Sigmoid colon (tissue), 4 donors: ENCODE data around the gene SRBD1.

ENCODE experiments used
- CTCF ChIP-seq, 4 experiments: fragments of 450-650 bp in 3 of 4; fragments of 200-600 bp in 1 of 4; IDR thresholded peaks; one replicate each; pipeline ENCODE4 v1.5.1; 2016 to 2019; ENCODE audit warnings: antibody characterized with exemption in 4 of 4, mild to moderate bottlenecking in 3 of 4, moderate library complexity in 2 of 4
- POLR2A ChIP-seq, 2 donors: fragments of 450-650 bp; IDR thresholded peaks; one replicate each; pipeline ENCODE4 v1.6.1; 2016; ENCODE audit warnings: antibody characterized with exemption in 2 of 2, mild to moderate bottlenecking in 2 of 2, moderate library complexity in 2 of 2
- POLR2AphosphoS5 ChIP-seq, 4 donors: sonication (generic); formaldehyde crosslinking; IDR thresholded peaks; one replicate each; pipeline ENCODE4 v1.6.1; 2017; ENCODE audit warnings: antibody characterized with exemption in 4 of 4

DNA sequence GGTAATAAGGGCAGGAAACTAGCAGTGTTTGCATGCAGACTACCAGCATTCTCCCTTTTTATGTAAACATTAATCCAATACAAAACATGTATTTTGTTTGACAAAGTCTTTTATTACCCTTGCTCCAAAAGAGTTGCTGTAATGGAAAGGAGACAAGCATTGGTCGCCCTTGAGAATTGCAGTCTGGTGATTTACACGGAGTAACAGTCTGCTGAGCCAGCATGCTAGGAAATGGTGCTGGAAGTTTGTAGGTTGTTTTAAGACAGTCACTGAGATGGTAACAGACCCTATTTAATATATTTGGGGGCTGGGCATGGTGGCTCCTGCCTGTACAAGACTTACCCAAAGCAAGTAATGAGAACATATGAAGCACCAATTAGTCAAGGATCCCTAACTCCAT, 37.6 kb upstream of the SRBD1 start:
- no peak for TF ChIP-seq CTCF (IDR thresholded peaks at IDR 0.05)
- TF ChIP-seq POLR2A (IDR thresholded peaks at IDR 0.05) = no peak
- no peak for TF ChIP-seq POLR2AphosphoS5 (IDR thresholded peaks at IDR 0.05)
